K562 (cell line): ENCODE data around the gene RASGRP1. TPM values are rescaled to one million over a fixed set of nuclear protein-coding genes. Genes with fewer than 3 reads are reported as not detected.

Source experiments
- ATAC-seq: fragments of 200-7000 bp; cut with Tn5 transposase; 3 replicates; pipeline ENCODE4 v1.9.1; 2020; ENCODE audit warnings: moderate library complexity
- BruUV-seq: library from RNA; stranded (reverse); fragments of 400-500 nt; replicated peaks from 2 replicates; lab custom pipeline; 2021; lab: Mats Ljungman, UMichigan
- CTCF ChIA-PET: fragments of 300-600 bp; formaldehyde crosslinking; extraction: SDS; loops from one replicate; lab custom pipeline; 2021; ENCODE audit warnings: low intra/inter-chr PET ratio; lab: Yijun Ruan, JAX
- POLR2A ChIA-PET: fragments of 300-600, 350-650 bp; sonication (Branson Sonifier 250); formaldehyde crosslinking; extraction: SDS; loops from one replicate; lab custom pipeline; 2021; ENCODE audit warnings: antibody characterized with exemption, inconsistent platforms; lab: Yijun Ruan, JAX
- DNase-seq, 4 experiments: peaks; one replicate each; pipeline versions ENCODE4 v3.0.0 to v3.0.0-alpha.2; 2011 to 2018; ENCODE audit warnings: low spot score in 3 of 4, mixed read lengths in 3 of 4; ENCODE audit errors: extremely low read depth in 1 of 4
- FAIRE-seq: peaks from 2 replicates; lab custom pipeline; 2011; peaks lifted over from hg19 to GRCh38; lab: Jason Lieb, UNC
- H2AFZ ChIP-seq: 2 replicates; pipeline ENCODE4 v1.6.0; 2011; ENCODE audit warnings: low read depth, low read length, control low read depth, inconsistent platforms
- H3K27ac ChIP-seq: fragments of 200-600 bp; 3 replicates; pipeline ENCODE4 v1.8.0; 2011; ENCODE audit warnings: low read depth, mild to moderate bottlenecking, control low read depth, inconsistent platforms, low read length, moderate library complexity, mixed read lengths; ENCODE audit errors: extremely low read depth
- H3K27me3 ChIP-seq, 2 experiments: fragments of 300-600 bp in 1 of 2; 2 replicates in 1 of 2; 3 replicates in 1 of 2; pipeline versions ENCODE4 v1.6.0 to v1.8.0; 2011; ENCODE audit warnings: inconsistent platforms in 2 of 2, low read length in 2 of 2, mild to moderate bottlenecking in 1 of 2, mixed read lengths in 1 of 2, moderate library complexity in 1 of 2; ENCODE audit not compliant: control insufficient read depth in 2 of 2, insufficient read depth in 2 of 2
- H3K36me3 ChIP-seq: fragments of 300-600 bp; 3 replicates; pipeline ENCODE4 v1.8.0; 2011; ENCODE audit warnings: mild to moderate bottlenecking, low read length, inconsistent platforms; ENCODE audit not compliant: control insufficient read depth, insufficient read depth
- H3K4me1 ChIP-seq, 2 experiments: fragments of 200-600 bp in 1 of 2; replicated peaks in 1 of 2; 2 replicates in 1 of 2; 3 replicates in 1 of 2; pipeline versions ENCODE4 v1.5.1 to v1.8.0; 2011; ENCODE audit warnings: inconsistent platforms in 2 of 2, low read length in 2 of 2, mild to moderate bottlenecking in 1 of 2, mixed read lengths in 1 of 2, moderate library complexity in 1 of 2; ENCODE audit not compliant: control insufficient read depth in 2 of 2, insufficient read depth in 2 of 2
- H3K4me2 ChIP-seq: 2 replicates; pipeline ENCODE4 v1.6.1; 2011; ENCODE audit warnings: low read length, control low read depth, inconsistent platforms, mixed read lengths; ENCODE audit not compliant: insufficient read depth
- H3K4me3 ChIP-seq: fragments of 200-600 bp; sonication (generic), shearing (Covaris generic); 2 replicates; pipeline ENCODE4 v1.5.1; 2016; ENCODE audit warnings: control low read depth, inconsistent platforms
- H3K79me2 ChIP-seq: fragments of 200-600 bp; 3 replicates; pipeline ENCODE4 v1.8.0; 2011; ENCODE audit warnings: low read length, inconsistent platforms; ENCODE audit not compliant: control insufficient read depth, insufficient read depth
- H3K9ac ChIP-seq, 2 experiments: 2 replicates each; pipeline versions ENCODE4 v1.6.0 to v1.6.1; 2011; ENCODE audit warnings: low read depth in 2 of 2, low read length in 2 of 2, control low read depth in 1 of 2, inconsistent platforms in 1 of 2, mild to moderate bottlenecking in 1 of 2, mixed read lengths in 1 of 2; ENCODE audit not compliant: insufficient read depth in 1 of 2
- H3K9me1 ChIP-seq: one replicate; pipeline ENCODE4 v1.6.0; 2011; ENCODE audit warnings: inconsistent platforms, mild to moderate bottlenecking, low read length, moderate library complexity; ENCODE audit not compliant: control insufficient read depth, insufficient read depth
- H3K9me3 ChIP-seq: replicated peaks from 2 replicates; pipeline ENCODE4 v1.5.1; 2011; ENCODE audit warnings: low read depth, low read length, inconsistent platforms; ENCODE audit not compliant: control insufficient read depth, insufficient read depth
- H4K20me1 ChIP-seq: replicated peaks from 2 replicates; pipeline ENCODE4 v1.6.1; 2011; ENCODE audit warnings: low read length, inconsistent platforms, mixed read lengths; ENCODE audit not compliant: control insufficient read depth, insufficient read depth
- ELF4 ChIP-seq: fragments of 450-650 bp; formaldehyde crosslinking; IDR thresholded peaks from 2 replicates; pipeline ENCODE4 v1.4.0; 2022; ENCODE audit warnings: missing genetic modification characterization
- ETV1 ChIP-seq: fragments of 450-650 bp; conservative IDR thresholded peaks from 2 replicates; pipeline ENCODE4 v1.6.1; 2016; ENCODE audit warnings: missing genetic modification characterization, control low read depth, low read depth, missing compliant biosample characterization
- PHB2 ChIP-seq: fragments of 450-650 bp; IDR thresholded peaks from 2 replicates; pipeline ENCODE4 v1.6.1; 2017; ENCODE audit warnings: low read depth
- ZNF140 ChIP-seq: fragments of 250-450 bp; sonication (Bioruptor Pico); IDR thresholded peaks from 2 replicates; pipeline ENCODE4 v1.8.0; 2021; ENCODE audit warnings: moderate library complexity, mild to moderate bottlenecking, inconsistent platforms
- WGBS: fragments of 100-300 bp; shearing (Covaris generic); methylation state at CpG from one replicate; pipeline ENCODE4 v1.1.6; 2016; ENCODE audit warnings: low coverage, mixed read lengths; ENCODE audit not compliant: insufficient coverage; ENCODE audit errors: missing lambda C conversion rate; 5-methylcytosine and 5-hydroxymethylcytosine counted together
- in situ Hi-C: fragments of 300-500 bp; cut with MboI; formaldehyde crosslinking; loops from 4 replicates; pipeline ENCODE4 v1.15.0; 2018; ENCODE audit warnings: inconsistent platforms, mixed read lengths
- intact Hi-C: fragments of 100-400 bp; cut with micrococcal nuclease; formaldehyde crosslinking; loops from 2 replicates; pipeline ENCODE4 v1.14.2; 2022
- polyA plus RNA-seq, 8 experiments: library from polyadenylated mRNA; depleted of rRNA in 4 of 8; stranded (reverse) in 5 of 8; unstranded in 3 of 8; fragments of >200 nt; fragmentation: Nextera tagmentation in 2 of 8; fragmentation: Illumina TruSeq in 1 of 8; extraction: Ambion mirVana in 2 of 8; extraction: Trizol in 1 of 8; gene quantifications; 2 replicates each; pipeline versions ENCODE4 v1.2.1 to v1.2.3, GENCODE V29; 2011 to 2014; ENCODE audit warnings: inconsistent platforms in 1 of 8, missing spikeins in 1 of 8
- total RNA-seq, 7 experiments: library from RNA; depleted of rRNA in 6 of 7; stranded (reverse); fragments of >200 nt in 6 of 7; fragmentation: Illumina TruSeq in 2 of 7; extraction: Trizol in 2 of 7; gene quantifications; 2 replicates each; pipeline versions ENCODE4 v1.2.1 to v1.2.3, GENCODE V29; 2011 to 2021; ENCODE audit warnings: low replicate concordance in 1 of 7
- TF ChIP-seq, protein P1 (sequence below), 2 experiments: fragments of 200-800 bp in 1 of 2; sonication (Bioruptor generic) in 1 of 2; sonication (generic) in 1 of 2; formaldehyde crosslinking in 1 of 2; IDR thresholded peaks in 1 of 2; conservative IDR thresholded peaks in 1 of 2; 2 replicates each; pipeline versions ENCODE4 v1.5.0 to v1.6.1; 2016 to 2020; ENCODE audit warnings: missing compliant biosample characterization in 1 of 2, missing genetic modification characterization in 1 of 2, missing genetic modification reagents in 1 of 2

The RASGRP1 gene
- total and polyA plus RNA-seq, 9 of the 15 experiments (the other 6 are each of a cell fraction or from before 2014, with no cell fraction given) = 0.14 to 0.72 (median 0.31) TPM

GRCh38 chr15:38479756-38480155, 84.9 kb downstream of the RASGRP1 start:
- DNase-seq (no peak), FAIRE-seq (no peak), ATAC-seq (no peak)
- CTCF ChIA-PET = no interaction called here
- Histone ChIP-seq H2AFZ (no peak overlapping the region), H4K20me1 (no peaks in the 10 kb centered on the region), H3K9me1 (no peaks in the 10 kb centered on the region), H3K79me2 (no peaks in the 10 kb centered on the region), H3K27ac (no peak overlapping the region), H3K9ac (no peak overlapping the region), H3K4me3 (no peak overlapping the region), H3K27me3 (no peaks in the 10 kb centered on the region), H3K9me3 (no peaks in the 10 kb centered on the region), H3K36me3 (peaks cover 57% of the 10 kb centered on the region; the same call in 2 of the 3 replicates), H3K4me2 (no peak overlapping the region), H3K4me1 (no peaks in the 10 kb centered on the region)
- no peak for TF ChIP-seq PHB2
- TF ChIP-seq, protein P1, sequence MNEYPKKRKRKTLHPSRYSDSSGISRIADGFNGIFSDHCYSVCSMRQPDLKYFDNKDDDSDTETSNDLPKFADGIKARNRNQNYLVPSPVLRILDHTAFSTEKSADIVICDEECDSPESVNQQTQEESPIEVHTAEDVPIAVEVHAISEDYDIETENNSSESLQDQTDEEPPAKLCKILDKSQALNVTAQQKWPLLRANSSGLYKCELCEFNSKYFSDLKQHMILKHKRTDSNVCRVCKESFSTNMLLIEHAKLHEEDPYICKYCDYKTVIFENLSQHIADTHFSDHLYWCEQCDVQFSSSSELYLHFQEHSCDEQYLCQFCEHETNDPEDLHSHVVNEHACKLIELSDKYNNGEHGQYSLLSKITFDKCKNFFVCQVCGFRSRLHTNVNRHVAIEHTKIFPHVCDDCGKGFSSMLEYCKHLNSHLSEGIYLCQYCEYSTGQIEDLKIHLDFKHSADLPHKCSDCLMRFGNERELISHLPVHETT (CRISPR knock-in tag; conservative IDR thresholded peaks at IDR 0.05 in 1 of 2, IDR thresholded peaks at IDR 0.05 in 1 of 2) = no peak
- no peak for TF ChIP-seq ELF4 (CRISPR knock-in tag)
- no peak for TF ChIP-seq ETV1
- TF ChIP-seq ZNF140 (CRISPR knock-in tag) = no peak
- POLR2A ChIA-PET = no interaction called here
- no TSS peak for BruUV-seq
- intact Hi-C loops (loop anchor here (10.0 kb wide), 1 partner anchor 85 kb away; the partner anchor contains the start of gene RASGRP1), in situ Hi-C loops (loop anchor here (10.0 kb wide), 1 partner anchor 215 kb away; no protein-coding TSS in a partner anchor)
- 100% methylated on average over 1 of the region's 1 CpG for WGBS
